Left cardiac atrium (tissue), 4 donors: ENCODE measurements around the gene LYAR. TPM values are rescaled to one million over a fixed set of nuclear protein-coding genes. Genes with fewer than 3 reads are reported as not detected.
"Not testable (repeated sequence)": the region's sequence is repeated elsewhere in the genome, so short reads cannot be mapped to it uniquely, and the experiment has no call there.

Experiments used
- ATAC-seq, 2 donors: fragments of 200-7000 bp; cut with Tn5 transposase; one replicate each; pipeline ENCODE4 v1.9.1; 2020; ENCODE audit warnings: mild to moderate bottlenecking in 2 of 2, moderate library complexity in 2 of 2
- DNase-seq: peaks from one replicate; pipeline ENCODE4 v3.0.0-alpha.2; 2020
- intact Hi-C, 2 donors: fragments of 100-400 bp; cut with DNase I; formaldehyde crosslinking; loops; one replicate each; pipeline versions ENCODE4 v1.14.1 to v1.15.1; 2022 to 2023
- total RNA-seq, 2 donors: library from RNA; stranded (reverse); fragmentation: NEBNext Ultra II Directional; extraction: Animal tissue kit (Norgen Biotek cat#: 25700); gene quantifications; one replicate each; pipeline ENCODE4 v1.2.1, GENCODE V29; 2021
- donor health status: DM: no; HTN: yes; CAD: no.
- donor health status: DM: no; HTN: yes; CAD: no; lungs with severe emphysema.
- donor health status: DM: yes; HTN: yes; CAD: no.
- donor health status: Dilated cardiomyopathy.

LYAR gene
- total RNA-seq, 2 donors from 2014 or later, result 9.4 to 15.2 TPM

GRCh38 chr4:4274226-4274625 is 15.7 kb downstream of the LYAR start:
- ATAC-seq (no peak), DNase-seq (no peak)
- intact Hi-C loops, result no loop called here

- peak; percentile 25 for DNase-seq
- intact Hi-C loops, result no loop called here
- ATAC-seq, result peak in 1 of 2 donors; percentile 27
Measured at GRCh38 chr4:4271912-4272311, 18.0 kb downstream of the LYAR start.

- DNase-seq (no peak), ATAC-seq (no peak)
- intact Hi-C loops, result no loop called here
Measured at GRCh38 chr4:4270529-4270928, 19.4 kb downstream of the LYAR start.

- ATAC-seq (peak; percentile 61 to 73), DNase-seq (no peak)
- intact Hi-C loops, result no loop called here
Measured at GRCh38 chr4:4269856-4270255, 20.1 kb downstream of the LYAR start.

GRCh38 chr4:4269331-4269731 is 20.6 kb downstream of the LYAR start:
- intact Hi-C loops, result no loop called here
- peak in 1 of 2 donors; percentile 80 for ATAC-seq

GRCh38 chr4:4268776-4269175 is 21.2 kb downstream of the LYAR start:
- intact Hi-C loops, result no loop called here
- no peak for DNase-seq
- peak in 1 of 2 donors; percentile 39 for ATAC-seq

More at GRCh38 chr4:4269331-4269731, 20.6 kb downstream of the LYAR start:
- DNase-seq, result no peak

GRCh38 chr4:4267981-4268380 is 22.0 kb downstream of the LYAR start:
- ATAC-seq, result no peak
- DNase-seq, result no peak
- intact Hi-C loops, result no loop called here

GRCh38 chr4:4260185-4260751 is 29.7 kb downstream of the LYAR start:
- intact Hi-C loops, result no loop called here
- ATAC-seq, result peak in 1 of 2 donors; percentile 67
- no peak for DNase-seq

- DNase-seq (no peak), ATAC-seq (no peak)
- intact Hi-C loops, result loop anchor here in 1 of 2 donors (5.0 kb wide), 1 partner anchor 173 kb away; no protein-coding TSS in a partner anchor
Measured at GRCh38 chr4:4259484-4260100, 30.4 kb downstream of the LYAR start.

- ATAC-seq, DNase-seq: not testable (repeated sequence)
- intact Hi-C loops, result loop anchor here in 1 of 2 donors (5.0 kb wide), 1 partner anchor 175 kb away; no protein-coding TSS in a partner anchor
Measured at GRCh38 chr4:4257705-4258104, 32.2 kb downstream of the LYAR start.

- intact Hi-C loops, result loop anchor here in 1 of 2 donors (5.0 kb wide), 1 partner anchor 176 kb away; no protein-coding TSS in a partner anchor
- DNase-seq (peak; percentile 43), ATAC-seq (peak in 1 of 2 donors; percentile 53)
Measured at GRCh38 chr4:4256799-4257198, 33.2 kb downstream of the LYAR start.

GRCh38 chr4:4254666-4255065 is 35.3 kb downstream of the LYAR start:
- DNase-seq (no peak), ATAC-seq (no peak)
- intact Hi-C loops, result loop anchor here (5.0 kb wide), 2 partner anchors 83 to 178 kb away; no protein-coding TSS in a partner anchor

- DNase-seq (no peak), ATAC-seq (no peak)
- intact Hi-C loops, result loop anchor here in 1 of 2 donors (5.0 kb wide), 1 partner anchor 83 kb away; no protein-coding TSS in a partner anchor
Measured at GRCh38 chr4:4254199-4254598, 35.8 kb downstream of the LYAR start.

- ATAC-seq, result no peak
- DNase-seq, result no peak
- intact Hi-C loops, result loop anchor here in 1 of 2 donors (5.0 kb wide), 1 partner anchor 87 kb away; no protein-coding TSS in a partner anchor
Measured at GRCh38 chr4:4249866-4250265, 40.1 kb downstream of the LYAR start.

- intact Hi-C loops, DNase-seq, ATAC-seq: not testable (repeated sequence)
Measured at GRCh38 chr4:4249342-4249741, 40.6 kb downstream of the LYAR start.

GRCh38 chr4:4248885-4249203 is 41.1 kb downstream of the LYAR start:
- intact Hi-C loops, result no loop called here
- DNase-seq (no peak), ATAC-seq (no peak)

- intact Hi-C loops, result no loop called here
- peak; percentile 98 for ATAC-seq
Measured at GRCh38 chr4:4248029-4248884, 41.7 kb downstream of the LYAR start, which contains the start of gene TMEM128. Gene TMEM128 (minus strand): TSS chr4:4248223. CDS start chr4:4248202, 21 bp downstream.

GRCh38 chr4:4247696-4248028 is 42.3 kb downstream of the LYAR start:
- intact Hi-C loops, result no loop called here
- ATAC-seq (peak in 1 of 2 donors; percentile 2), DNase-seq (no peak)

More at GRCh38 chr4:4248029-4248884, 41.7 kb downstream of the LYAR start, which contains the start of gene TMEM128:
- DNase-seq, result peak; percentile 94

GRCh38 chr4:4245172-4245571 is 44.8 kb downstream of the LYAR start:
- intact Hi-C loops, result no loop called here
- no peak for ATAC-seq
- DNase-seq, result no peak

- DNase-seq, ATAC-seq, intact Hi-C loops: not testable (repeated sequence)
Measured at GRCh38 chr4:4239551-4239950, 50.4 kb downstream of the LYAR start.
